K562 (cell line): ENCODE data around the gene ATXN1. TPM values are rescaled to one million over a fixed set of nuclear protein-coding genes. Genes with fewer than 3 reads are reported as not detected.

Source experiments
- DACH1 ChIP-seq: fragments of 450-650 bp; IDR thresholded peaks from 2 replicates; pipeline ENCODE4 v1.6.1; 2018; ENCODE audit not compliant: partially characterized antibody
- EGR1 ChIP-seq: fragments of 450-650 bp; conservative IDR thresholded peaks from 2 replicates; pipeline ENCODE4 v1.6.1; 2017; ENCODE audit warnings: mild to moderate bottlenecking
- ERF ChIP-seq: fragments of 450-650 bp; formaldehyde crosslinking; IDR thresholded peaks from 2 replicates; pipeline ENCODE4 v1.4.0; 2020; ENCODE audit warnings: mild to moderate bottlenecking, mixed read lengths
- ESRRB ChIP-seq: fragments of 250-450 bp; sonication (Bioruptor Pico); IDR thresholded peaks from 2 replicates; pipeline ENCODE4 v1.5.0; 2020; ENCODE audit warnings: mild to moderate bottlenecking, moderate library complexity, borderline replicate concordance
- EZH2 ChIP-seq: IDR thresholded peaks from 2 replicates; pipeline ENCODE4 v1.6.1; 2012; ENCODE audit warnings: low read depth, mild to moderate bottlenecking, inconsistent platforms, low read length, borderline replicate concordance
- FOXA1 ChIP-seq: fragments of 450-650 bp; IDR thresholded peaks from 2 replicates; pipeline ENCODE4 v1.6.1; 2016; ENCODE audit warnings: mild to moderate bottlenecking, borderline replicate concordance
- FUS ChIP-seq: fragments of 200-400 bp; formaldehyde crosslinking; optimal IDR thresholded peaks from 2 replicates; pipeline ENCODE3; 2017; ENCODE audit warnings: low read depth, low read length
- GABPA ChIP-seq: fragments of 200-800 bp; sonication (Bioruptor generic); conservative IDR thresholded peaks from 2 replicates; pipeline ENCODE4 v1.6.1; 2016; ENCODE audit warnings: low read depth, missing genetic modification characterization, missing compliant biosample characterization
- GTF2A2 ChIP-seq: IDR thresholded peaks from 2 replicates; pipeline ENCODE4 v1.6.1; 2016; ENCODE audit warnings: mild to moderate bottlenecking, missing genetic modification characterization, missing compliant biosample characterization
- HCFC1 ChIP-seq: IDR thresholded peaks from 2 replicates; pipeline ENCODE4 v1.6.1; 2012; ENCODE audit warnings: low read depth, low read length, improper control_type of control experiment
- HMGN3 ChIP-seq: IDR thresholded peaks from 2 replicates; pipeline ENCODE4 v1.6.1; 2011; ENCODE audit warnings: borderline replicate concordance, low read depth, mild to moderate bottlenecking, mixed read lengths, low read length; ENCODE audit not compliant: insufficient read length; ENCODE audit errors: extremely low read depth
- HSF4 ChIP-seq: fragments of 250-450 bp; sonication (Bioruptor Pico); IDR thresholded peaks from 2 replicates; pipeline ENCODE4 v2.1.2; 2022; ENCODE audit warnings: mild to moderate bottlenecking, moderate library complexity, borderline replicate concordance
- IRF2 ChIP-seq: sonication (generic); formaldehyde crosslinking; IDR thresholded peaks from 2 replicates; pipeline ENCODE4 v1.8.1; 2022; ENCODE audit warnings: mild to moderate bottlenecking, missing genetic modification reagents
- KDM1A ChIP-seq, 2 experiments: fragments of 450-650 bp; IDR thresholded peaks; 2 replicates each; pipeline ENCODE4 v1.6.1; 2016; ENCODE audit warnings: mild to moderate bottlenecking in 2 of 2
- MTA3 ChIP-seq: fragments of 450-650 bp; formaldehyde crosslinking; IDR thresholded peaks from 2 replicates; pipeline ENCODE4 v1.6.1; 2017; ENCODE audit warnings: mild to moderate bottlenecking, borderline replicate concordance
- NEUROD1 ChIP-seq: fragments of 150-350 bp; IDR thresholded peaks from 2 replicates; pipeline ENCODE4 v1.6.1; 2014; ENCODE audit warnings: borderline replicate concordance, low read length, low read depth; ENCODE audit not compliant: partially characterized antibody
- NR4A1 ChIP-seq, 2 experiments: fragments of 250-450 bp in 1 of 2; fragments of 450-650 bp in 1 of 2; sonication (Bioruptor Pico) in 1 of 2; IDR thresholded peaks; 2 replicates each; pipeline versions ENCODE4 v1.4.0 to v1.6.1; 2016 to 2020; ENCODE audit warnings: mild to moderate bottlenecking in 2 of 2, missing compliant biosample characterization in 1 of 2, missing genetic modification characterization in 1 of 2, moderate library complexity in 1 of 2
- TAL1 ChIP-seq: fragments of 450-650 bp; IDR thresholded peaks from 2 replicates; pipeline ENCODE4 v1.6.1; 2016; ENCODE audit warnings: mild to moderate bottlenecking
- YY1 ChIP-seq, 3 experiments: IDR thresholded peaks; 2 replicates each; pipeline ENCODE4 v1.6.1; 2011; ENCODE audit warnings: low read length in 2 of 3, mild to moderate bottlenecking in 2 of 3, moderate library complexity in 2 of 3, borderline replicate concordance in 1 of 3, control low read depth in 1 of 3, low read depth in 1 of 3; ENCODE audit not compliant: insufficient read depth in 3 of 3, insufficient replicate concordance in 2 of 3, control insufficient read depth in 1 of 3, insufficient read length in 1 of 3; ENCODE audit errors: extremely low read depth in 1 of 3
- ZKSCAN3 ChIP-seq: fragments of 250-450 bp; sonication (Bioruptor Pico); IDR thresholded peaks from 2 replicates; pipeline ENCODE4 v1.4.0; 2020
- ZKSCAN8 ChIP-seq: fragments of 200-800 bp; sonication (Bioruptor generic); IDR thresholded peaks from 2 replicates; pipeline ENCODE4 v1.6.1; 2016; ENCODE audit warnings: missing genetic modification characterization, missing compliant biosample characterization
- ZNF133 ChIP-seq: fragments of 250-450 bp; sonication (Bioruptor Pico); IDR thresholded peaks from 2 replicates; pipeline ENCODE4 v1.4.0; 2020; ENCODE audit warnings: mild to moderate bottlenecking
- ZNF165 ChIP-seq: fragments of 250-450 bp; sonication (Bioruptor Pico); IDR thresholded peaks from 2 replicates; pipeline ENCODE4 v1.4.0; 2020; ENCODE audit warnings: borderline replicate concordance
- ZNF263 ChIP-seq: sonication (generic); formaldehyde crosslinking; IDR thresholded peaks from 2 replicates; pipeline ENCODE4 v1.8.0; 2022; ENCODE audit warnings: mild to moderate bottlenecking, missing genetic modification reagents, borderline replicate concordance
- ZNF347 ChIP-seq: fragments of 450-650 bp; formaldehyde crosslinking; IDR thresholded peaks from 2 replicates; pipeline ENCODE4 v1.4.0; 2020; ENCODE audit warnings: low read depth, mild to moderate bottlenecking, moderate library complexity
- ZNF586 ChIP-seq: fragments of 450-650 bp; formaldehyde crosslinking; conservative IDR thresholded peaks from 2 replicates; pipeline ENCODE4 v1.4.0; 2020; ENCODE audit warnings: mild to moderate bottlenecking, moderate library complexity
- polyA plus RNA-seq, 8 experiments: library from polyadenylated mRNA; depleted of rRNA in 4 of 8; stranded (reverse) in 5 of 8; unstranded in 3 of 8; fragments of >200 nt; fragmentation: Nextera tagmentation in 2 of 8; fragmentation: Illumina TruSeq in 1 of 8; extraction: Ambion mirVana in 2 of 8; extraction: Trizol in 1 of 8; gene quantifications; 2 replicates each; pipeline versions ENCODE4 v1.2.1 to v1.2.3, GENCODE V29; 2011 to 2014; ENCODE audit warnings: inconsistent platforms in 1 of 8, missing spikeins in 1 of 8
- total RNA-seq, 7 experiments: library from RNA; depleted of rRNA in 6 of 7; stranded (reverse); fragments of >200 nt in 6 of 7; fragmentation: Illumina TruSeq in 2 of 7; extraction: Trizol in 2 of 7; gene quantifications; 2 replicates each; pipeline versions ENCODE4 v1.2.1 to v1.2.3, GENCODE V29; 2011 to 2021; ENCODE audit warnings: low replicate concordance in 1 of 7
- TF ChIP-seq, protein P1 (sequence below), 3 experiments: fragments of 200-800 bp in 1 of 3; sonication (Bioruptor generic) in 1 of 3; sonication (generic) in 1 of 3; formaldehyde crosslinking in 1 of 3; IDR thresholded peaks; 2 replicates each; pipeline versions ENCODE4 v1.6.1 to v1.8.0; 2016 to 2022; ENCODE audit warnings: mild to moderate bottlenecking in 2 of 3, missing compliant biosample characterization in 2 of 3, missing genetic modification characterization in 2 of 3, missing genetic modification reagents in 1 of 3

The ATXN1 gene
- total and polyA plus RNA-seq, 9 of the 15 experiments (the other 6 are each of a cell fraction or from before 2014, with no cell fraction given) = under 0.01 to 1.2 (median 0.58) TPM

- TF ChIP-seq GTF2A2 (no peak), NEUROD1 (no peak), EGR1 (no peak), IRF2 (no peak), ZNF586 (CRISPR knock-in tag) (no peak), ZKSCAN3 (CRISPR knock-in tag) (no peak), ERF (CRISPR knock-in tag) (no peak), YY1 (IDR thresholded peaks at IDR 0.05; ENCODE audit: borderline replicate concordance in 1 of 3, control insufficient read depth in 1 of 3, extremely low read depth in 1 of 3, insufficient read depth in 3 of 3, insufficient read length in 1 of 3, insufficient replicate concordance in 2 of 3, low read depth in 1 of 3, low read length in 2 of 3) (no peak), EZH2 (no peak), FOXA1 (no peak), DACH1 (peak; percentile 37), MTA3 (no peak), ZNF165 (no peak), ZKSCAN8 (CRISPR knock-in tag) (no peak), GABPA (tag) (no peak), KDM1A (IDR thresholded peaks at IDR 0.05) (no peak), HCFC1 (no peak), TAL1 (0 out of 2 replicates have a peak, but pooled peaks have one; percentile 13), HMGN3 (no peak), ZNF263 (0 out of 2 replicates have a peak, but pooled peaks have one; percentile 19), HSF4 (CRISPR knock-in tag) (no peak), ZNF347 (CRISPR knock-in tag) (no peak), FUS (no peak), ESRRB (CRISPR knock-in tag) (no peak), NR4A1 (CRISPR knock-in tag; IDR thresholded peaks at IDR 0.05) (no peak), NR4A1 (tag; IDR thresholded peaks at IDR 0.05) (no peak), ZNF133 (no peak)
- TF ChIP-seq, protein P1, sequence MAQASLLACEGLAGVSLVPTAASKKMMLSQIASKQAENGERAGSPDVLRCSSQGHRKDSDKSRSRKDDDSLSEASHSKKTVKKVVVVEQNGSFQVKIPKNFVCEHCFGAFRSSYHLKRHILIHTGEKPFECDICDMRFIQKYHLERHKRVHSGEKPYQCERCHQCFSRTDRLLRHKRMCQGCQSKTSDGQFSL (CRISPR knock-in tag; IDR thresholded peaks at IDR 0.05) = 0 out of 2 replicates have a peak, but pooled peaks have one; percentile 19
- TF ChIP-seq, protein P1 (tag; IDR thresholded peaks at IDR 0.05) = no peak
These were observed 503.1 kb downstream of the ATXN1 start (continued) for GRCh38 chr6:16257999-16258708.
